GM21529 (cell line): ENCODE results near the gene FRMD4A.
"Not testable (repeated sequence)": the region's sequence is repeated elsewhere in the genome, so short reads cannot be mapped to it uniquely, and the experiment has no call there.

Experiments
- ATAC-seq: cut with Tn5 transposase; IDR thresholded peaks from one replicate; pipeline ENCODE4 v1.9.1; 2021; ENCODE audit not compliant: unreplicated experiment

Gene FRMD4A

DNA sequence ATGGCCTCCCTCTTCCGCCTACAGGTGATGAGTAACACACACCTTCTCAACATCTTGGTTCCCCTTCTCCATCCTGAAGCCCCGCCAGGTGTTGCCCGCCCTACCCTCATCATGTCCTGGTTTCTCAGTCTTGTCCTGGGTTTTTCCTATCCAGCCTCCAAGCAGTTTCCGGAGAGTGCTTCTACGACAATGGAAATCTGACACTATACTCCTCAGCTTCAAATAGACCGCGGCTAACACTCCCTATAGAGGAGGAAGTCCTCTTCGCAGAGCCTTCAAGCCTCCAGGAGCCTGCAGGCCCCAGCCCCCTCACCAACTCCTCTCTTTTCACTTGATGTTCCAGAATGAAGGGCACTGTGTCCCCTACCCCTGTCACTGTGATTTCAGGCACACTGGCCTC is 596.6 kb downstream of the FRMD4A start:
- ATAC-seq = no peak

DNA sequence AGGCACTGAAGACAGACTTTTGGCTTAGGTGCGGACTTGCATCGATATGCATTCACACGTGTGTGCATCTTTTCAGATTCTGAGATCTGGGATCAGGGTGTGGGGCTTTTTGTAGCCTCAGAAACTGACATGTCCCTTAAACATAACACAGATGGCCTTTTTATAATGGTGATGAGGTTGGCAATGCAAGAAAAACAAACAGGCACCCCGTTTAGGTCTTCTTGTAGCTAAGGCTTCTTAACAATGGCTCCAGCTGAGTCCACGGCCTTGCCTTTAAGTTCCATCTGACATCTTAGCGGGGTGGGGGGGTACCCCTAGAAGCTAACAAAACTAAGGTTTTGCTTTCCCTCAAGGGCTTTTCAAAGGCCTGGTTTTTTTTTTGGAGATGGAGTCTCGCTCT is 597.7 kb downstream of the FRMD4A start:
- no peak for ATAC-seq

DNA sequence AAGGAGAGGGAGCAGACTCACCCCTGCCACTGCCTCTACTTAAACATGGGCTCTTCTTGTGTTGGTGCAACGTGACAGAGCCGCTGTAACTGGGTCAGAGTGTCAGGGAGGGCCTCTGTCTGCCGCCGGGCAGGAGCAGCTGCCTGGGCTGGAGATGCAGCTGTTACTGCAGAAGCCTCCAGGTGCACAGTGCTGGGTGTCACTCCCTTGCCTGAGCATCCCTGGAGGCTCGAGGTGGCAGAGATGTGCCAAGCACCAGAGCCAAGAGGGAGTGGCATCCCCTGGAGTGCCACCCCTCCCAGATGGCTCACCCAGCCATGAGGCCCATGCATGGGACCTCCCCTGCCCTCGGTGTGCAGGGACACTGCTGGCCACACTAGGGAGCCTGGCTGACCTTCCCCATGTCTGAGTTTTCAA is 598.3 kb downstream of the FRMD4A start:
- no peak for ATAC-seq

DNA sequence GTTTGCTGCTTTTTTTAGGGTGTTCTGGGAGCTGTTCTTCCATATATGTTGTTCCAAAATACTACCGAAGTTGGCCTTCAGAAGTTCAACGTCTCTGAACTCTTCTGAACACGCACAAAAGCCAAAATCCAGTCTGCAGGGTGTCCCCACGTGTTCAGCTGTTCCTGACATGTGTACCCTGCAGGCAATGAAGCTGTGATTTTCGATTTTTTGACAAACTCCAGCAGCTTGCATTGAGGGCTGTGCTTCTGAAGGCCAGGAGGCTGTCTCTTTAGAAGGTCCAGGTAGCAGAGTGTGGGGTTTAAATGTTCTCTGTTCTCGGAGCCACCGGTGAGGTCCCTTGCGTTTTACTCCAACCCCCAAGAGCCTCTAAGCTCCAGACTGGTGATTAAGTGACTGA is 598.9 kb downstream of the FRMD4A start:
- ATAC-seq = no peak

DNA sequence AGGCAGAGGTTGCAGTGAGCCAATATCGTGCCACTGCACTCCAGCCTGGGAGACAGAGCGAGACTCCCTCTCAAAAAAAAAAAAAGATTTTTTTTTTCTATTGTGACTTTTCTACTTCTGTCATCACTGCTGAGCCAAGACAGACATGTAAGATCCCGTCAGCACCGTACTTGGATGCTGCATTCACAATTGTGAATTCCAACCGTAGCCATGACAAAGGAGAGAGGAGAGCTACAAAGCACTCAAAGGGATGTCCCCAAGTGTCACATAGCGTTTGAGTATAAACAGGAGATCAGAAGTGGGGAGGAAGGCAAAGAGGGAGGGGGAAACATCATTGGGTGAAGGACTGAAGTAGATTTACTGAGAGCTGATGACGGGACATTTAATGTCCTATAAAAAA is 599.8 kb downstream of the FRMD4A start:
- ATAC-seq = no peak

DNA sequence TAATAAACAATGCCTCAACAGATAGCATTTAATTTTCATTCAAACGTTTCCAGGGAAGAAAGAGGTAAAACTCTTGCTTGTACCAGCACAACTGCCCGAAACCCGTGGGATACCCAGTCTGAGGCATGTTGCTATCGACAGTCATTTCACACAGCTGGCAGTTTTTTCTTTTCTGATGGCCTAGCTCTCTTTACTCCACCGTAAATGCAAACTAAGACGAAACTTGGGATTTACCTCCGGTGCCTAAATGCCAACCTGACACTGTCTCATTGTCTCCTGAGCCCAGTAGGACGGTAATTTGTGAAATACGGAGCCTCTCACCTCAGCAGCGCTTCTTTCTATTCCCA is 600.4 kb downstream of the FRMD4A start:
- ATAC-seq = no peak

DNA sequence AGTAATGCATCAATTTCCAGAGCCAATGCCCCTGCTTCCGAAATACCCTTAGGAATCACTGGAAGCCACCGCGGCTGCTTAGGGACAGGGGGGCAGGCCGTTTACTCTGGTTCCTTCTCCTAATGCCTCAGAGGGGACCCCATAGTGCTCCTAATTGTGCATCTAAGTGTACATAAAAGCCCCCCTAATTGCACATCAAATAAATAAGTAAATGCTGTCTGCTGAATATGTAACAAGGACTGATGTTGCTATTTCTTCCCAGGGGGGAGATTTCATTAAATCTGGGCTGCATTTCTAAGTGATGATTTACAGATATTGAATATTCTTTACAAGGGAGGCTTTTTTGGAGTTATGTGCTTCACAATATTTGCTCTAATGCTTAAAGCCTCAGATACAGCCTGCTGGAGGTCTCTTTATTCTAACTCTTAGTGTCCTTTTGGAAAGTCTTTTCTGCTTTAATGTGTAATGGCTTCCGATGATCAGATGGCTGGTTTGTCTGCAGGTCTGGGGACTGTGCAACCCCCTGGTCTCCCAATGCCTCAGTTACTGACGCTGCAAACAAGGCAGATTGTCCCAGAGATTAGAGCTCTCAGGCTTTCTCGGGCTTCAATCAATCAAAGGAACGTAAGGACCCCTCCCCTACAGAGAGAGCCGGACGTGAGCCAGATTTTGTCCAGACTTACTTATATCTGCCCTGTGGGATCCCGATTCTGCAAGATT is 601.0 kb downstream of the FRMD4A start:
- ATAC-seq = no peak

DNA sequence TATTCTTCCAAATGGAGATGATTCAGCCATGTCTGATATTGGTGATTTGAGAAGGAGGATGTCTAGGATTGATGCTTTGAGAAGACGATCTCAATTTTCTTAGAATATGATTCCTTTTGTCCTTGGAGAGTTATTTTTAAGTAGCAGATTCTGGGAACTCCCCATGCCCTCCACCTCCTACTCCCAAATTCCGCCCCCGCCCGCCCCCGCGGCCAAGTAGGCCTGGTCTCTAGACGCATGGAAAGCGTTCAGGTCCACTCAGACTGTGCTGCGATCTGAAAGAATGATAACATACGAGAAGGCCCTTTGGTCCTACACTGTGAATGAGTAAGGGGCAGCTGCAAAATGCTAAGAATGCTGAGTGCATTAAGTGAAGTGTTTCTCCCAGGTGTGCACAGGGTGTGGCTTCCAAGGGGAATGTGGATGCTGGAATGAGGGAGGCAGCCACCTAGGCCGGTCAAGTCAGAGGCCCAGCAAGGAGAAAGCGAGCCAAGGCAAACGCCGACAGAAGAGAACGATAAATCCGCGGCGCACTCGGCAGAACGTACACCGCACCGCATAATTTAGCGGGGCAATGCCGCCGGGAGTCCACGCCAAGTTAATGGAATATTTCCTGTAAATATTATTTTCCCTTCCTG is 601.7 kb downstream of the FRMD4A start:
- no peak for ATAC-seq

DNA sequence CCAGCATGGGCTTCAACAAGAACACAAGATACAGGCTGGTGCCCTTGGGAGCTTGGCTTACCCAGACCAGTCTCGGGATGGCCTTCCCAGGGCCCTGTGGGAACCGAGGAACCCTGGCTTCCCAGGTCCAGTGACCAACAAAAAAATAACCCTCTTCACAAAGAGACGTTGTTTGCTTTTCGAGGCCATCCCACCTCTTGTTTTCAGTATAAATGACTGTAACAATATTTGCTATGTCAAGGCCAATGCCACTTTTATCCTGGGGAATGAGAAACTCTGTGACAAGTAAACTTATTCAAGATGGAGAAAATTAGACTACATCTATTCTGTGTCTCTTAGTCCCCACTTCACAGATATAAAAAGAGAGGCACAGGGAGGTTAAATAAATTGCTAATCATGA is 605.1 kb downstream of the FRMD4A start:
- no peak for ATAC-seq

DNA sequence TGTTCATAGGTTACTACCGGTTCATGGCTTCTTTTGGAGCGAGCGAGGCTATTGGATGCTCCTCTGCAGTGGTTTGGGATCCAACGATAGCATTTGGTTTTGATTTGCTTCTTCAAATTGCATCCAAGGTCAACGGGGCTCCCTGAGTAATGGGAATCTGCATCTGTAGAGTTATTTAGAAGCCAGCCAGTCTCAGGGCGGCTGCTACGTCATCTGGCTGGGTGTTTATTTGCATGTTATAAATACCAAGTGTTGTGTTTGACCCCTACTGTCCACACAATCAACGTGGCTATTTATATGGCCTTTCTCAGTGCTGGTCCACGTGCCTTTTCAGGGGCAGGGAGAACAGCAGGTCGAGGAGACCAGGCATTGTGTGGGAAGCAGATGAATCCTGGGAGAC is 606.2 kb downstream of the FRMD4A start:
- no peak for ATAC-seq

DNA sequence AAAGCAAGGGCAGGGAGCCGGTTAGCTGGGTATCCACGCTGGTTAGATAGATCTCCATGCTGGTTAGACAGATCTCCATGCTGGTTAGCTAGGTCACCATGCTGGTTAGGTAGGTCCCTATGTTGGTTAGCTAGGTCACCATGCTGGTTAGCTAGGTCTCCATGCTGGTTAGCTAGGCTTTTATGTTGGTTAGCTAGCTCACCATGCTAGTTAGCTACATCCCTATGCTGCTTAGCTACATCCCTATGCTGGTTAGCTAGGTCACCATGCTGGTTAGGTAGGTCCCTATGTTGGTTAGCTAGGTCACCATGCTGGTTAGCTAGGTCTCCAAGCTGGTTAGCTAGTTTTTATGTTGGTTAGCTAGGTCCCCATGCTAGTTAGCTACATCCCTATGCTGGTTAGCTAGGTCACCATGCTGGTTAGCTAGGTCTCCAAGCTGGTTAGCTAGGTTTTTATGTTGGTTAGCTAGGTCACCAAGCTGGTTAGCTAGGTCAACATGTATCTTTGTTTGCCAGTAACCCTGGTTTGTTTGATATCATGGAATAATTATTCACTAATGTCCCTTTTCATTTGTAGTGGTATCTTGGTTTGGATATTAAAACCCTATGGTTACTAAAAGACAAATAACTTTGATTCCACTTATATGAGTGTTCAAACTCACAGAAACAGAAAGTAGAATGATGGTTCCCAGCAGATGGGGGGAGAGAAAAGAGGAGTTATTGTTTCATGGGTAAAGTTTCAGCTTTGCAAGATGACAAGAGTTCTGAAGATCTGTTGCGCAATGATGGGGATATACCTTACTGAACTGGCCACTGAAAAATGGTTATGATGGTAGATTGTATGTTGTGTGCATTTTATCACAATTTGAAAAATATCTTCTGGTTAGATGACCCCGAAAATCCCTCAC is 607.7 kb downstream of the FRMD4A start:
- ATAC-seq = no peak

DNA sequence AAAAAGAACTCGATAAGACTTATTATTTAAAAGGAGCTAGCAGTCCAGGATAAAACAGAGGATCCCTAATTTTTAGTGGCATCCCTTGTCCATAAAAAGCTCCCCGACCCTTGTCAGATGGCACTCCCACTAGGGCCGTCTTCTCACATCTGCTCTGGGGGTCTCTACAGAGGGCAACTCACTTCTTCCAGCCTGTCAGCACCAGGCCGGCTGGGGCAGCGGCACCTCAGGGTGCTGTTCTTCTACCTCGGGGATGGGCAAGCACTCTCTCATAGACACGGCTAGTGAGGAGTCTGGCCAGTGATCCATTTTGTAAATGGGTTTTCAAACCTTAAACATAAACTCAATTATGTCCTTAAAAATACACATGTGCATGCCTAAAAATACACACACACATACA is 609.2 kb downstream of the FRMD4A start:
- no peak for ATAC-seq

DNA sequence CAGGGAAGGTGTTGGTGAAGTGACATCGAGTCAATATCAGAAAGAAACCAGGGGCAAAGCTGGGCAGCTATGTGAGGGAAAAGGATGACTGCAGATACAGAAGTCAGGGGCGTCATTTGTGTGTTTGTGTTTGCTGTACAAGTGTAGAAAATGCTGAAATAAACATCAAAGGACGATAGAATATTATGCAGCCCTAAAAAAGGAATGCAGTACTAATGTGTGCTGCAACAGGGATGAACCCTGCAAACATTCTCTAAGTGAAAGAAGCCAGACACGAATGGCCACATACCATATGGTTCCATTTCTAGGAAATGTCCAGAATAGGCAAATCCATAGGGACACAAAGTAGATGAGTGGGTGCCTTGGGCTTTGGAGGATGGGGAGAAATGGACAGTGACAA is 610.0 kb downstream of the FRMD4A start:
- ATAC-seq = no peak

DNA sequence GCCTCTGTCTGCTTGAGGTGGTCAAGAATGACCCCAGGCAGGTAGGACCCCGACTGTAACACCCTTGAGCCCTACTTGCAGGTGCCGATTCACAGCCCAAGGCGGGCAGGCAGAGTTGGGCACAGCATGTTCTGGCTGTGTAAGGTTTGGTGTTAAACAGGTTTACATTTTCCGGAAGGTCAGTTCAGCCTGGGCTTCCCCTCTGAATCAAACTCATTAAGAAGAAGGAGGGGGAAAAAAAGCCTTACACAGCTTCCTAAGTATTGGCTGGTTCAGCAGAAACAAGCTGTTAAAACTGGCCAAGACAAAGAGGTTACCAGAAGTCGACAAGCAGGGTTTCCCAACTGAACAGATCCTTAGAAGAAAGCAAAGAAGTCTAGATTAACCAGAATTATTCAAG is 611.3 kb downstream of the FRMD4A start:
- ATAC-seq = no peak

DNA sequence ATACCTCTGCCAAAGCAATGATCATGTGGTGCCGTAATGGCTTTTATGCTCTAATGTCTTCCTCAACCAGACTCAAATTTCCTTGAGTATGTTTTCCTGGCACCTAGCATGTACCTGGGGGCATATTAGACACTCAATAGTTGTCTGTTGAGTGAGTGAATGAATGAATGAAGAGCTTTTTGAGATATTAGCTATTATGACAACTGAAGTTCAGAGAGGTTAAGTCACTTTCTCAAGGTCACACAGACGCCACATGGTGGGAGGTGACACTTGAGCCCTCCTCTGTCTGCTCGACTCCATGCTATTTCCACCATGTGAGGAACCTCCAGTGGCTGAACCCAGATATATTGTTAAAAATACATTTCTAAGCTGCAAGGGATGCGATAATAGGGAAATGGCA is 611.9 kb downstream of the FRMD4A start:
- ATAC-seq = no peak

DNA sequence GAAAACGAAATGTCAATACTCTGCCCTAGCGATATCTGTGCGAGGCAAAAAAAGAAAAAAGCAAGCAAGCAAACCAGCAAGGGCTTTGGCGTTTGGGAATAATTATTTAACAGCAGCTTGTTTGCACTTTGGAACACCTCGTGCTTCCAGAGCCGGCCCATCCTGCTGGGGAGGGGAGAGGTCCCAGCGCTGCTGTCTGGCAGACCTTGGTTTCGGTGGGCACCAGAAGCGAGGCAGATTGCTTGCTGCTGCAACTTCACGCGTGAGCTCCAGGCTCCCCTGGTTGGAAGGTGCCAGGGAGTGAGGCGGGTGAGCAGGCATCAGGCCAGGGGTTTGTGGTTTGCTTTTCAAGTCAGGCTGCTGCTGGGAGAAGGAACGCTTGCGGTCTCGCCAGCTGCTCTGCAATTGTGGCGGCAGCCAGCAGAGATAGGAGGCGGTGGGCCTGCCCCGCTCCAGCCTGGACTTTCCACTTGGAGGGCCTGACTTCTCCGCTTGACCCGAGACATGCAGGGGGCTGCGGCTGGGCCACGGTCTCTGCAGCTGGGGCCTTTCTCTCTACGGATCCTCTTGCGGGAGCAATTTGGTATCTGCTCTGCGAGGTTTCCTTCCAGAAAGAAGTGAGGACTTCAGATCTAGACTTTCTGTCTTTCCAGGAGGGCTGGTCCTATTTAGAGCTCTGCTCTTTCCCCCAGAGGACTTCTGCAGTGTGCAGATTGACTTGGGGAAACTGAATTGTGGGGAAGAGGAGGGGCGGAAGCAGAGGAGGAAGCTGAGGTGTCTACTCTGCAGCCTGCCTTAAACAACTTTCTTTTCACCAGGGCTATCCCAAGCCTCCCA is 612.6 kb downstream of the FRMD4A start:
- ATAC-seq = peak; percentile 39

DNA sequence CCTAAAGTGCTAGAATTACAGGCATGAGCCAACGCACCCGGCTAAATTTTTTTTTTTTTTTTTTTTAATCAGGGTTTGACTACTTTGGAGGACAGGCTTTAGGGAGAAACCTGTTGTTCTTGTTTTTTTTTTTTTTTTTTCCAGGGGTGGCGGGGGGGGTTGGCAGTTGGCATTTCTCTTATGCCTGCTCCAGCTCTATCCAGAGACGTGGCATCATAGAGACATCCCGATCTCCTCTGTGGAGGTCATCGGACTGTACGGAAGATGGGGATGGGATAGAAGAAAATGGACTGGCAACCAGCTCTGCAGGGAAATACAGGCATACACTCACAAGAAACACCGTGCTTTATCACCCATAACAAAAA is 613.2 kb downstream of the FRMD4A start:
- no peak for ATAC-seq

DNA sequence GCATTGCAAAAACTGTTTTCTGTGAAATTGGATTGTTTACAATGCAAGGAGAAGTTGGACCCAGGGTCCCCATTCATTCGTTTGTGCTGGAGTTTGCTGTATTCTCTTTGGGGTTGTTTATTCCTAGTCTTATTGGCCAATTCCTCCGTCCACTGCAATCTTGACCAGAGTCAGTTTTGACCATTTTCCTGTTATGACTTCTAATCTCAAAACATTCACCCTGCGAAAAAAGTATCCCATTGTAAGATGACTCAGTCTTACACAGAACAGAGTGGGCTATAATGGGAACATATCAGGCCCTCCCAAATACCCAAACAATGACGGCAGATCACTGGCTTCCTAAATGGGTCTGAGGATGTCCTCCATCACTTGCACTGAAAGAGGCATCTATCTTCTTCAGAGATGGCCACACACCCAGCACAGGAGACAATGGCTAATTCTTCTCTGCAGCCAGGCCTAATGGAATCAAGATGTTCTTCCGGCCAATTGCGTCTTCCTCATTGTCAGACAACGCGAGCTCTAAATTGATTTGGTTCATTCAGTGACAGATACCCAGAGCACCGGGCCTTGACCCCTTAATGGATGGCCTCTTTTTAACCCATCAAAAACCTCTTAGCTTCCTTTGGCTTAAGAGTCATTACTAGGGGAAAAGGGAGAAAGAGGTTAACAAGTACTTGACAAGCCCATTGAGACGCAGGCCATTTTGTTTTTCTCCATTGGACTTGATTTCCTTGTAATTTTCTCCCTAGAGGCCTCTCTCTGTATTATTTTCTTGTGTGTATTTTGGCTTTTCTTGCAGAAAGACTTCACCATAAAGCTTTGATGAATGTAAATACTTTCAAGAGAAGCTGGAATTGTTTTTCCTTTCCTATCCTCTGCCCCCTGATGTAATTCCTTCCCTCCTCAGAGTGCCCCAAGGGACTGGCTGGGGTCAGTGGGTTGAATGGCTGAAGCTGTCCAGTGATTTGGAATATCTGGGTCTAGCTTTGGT is 614.3 kb downstream of the FRMD4A start:
- ATAC-seq = no peak

DNA sequence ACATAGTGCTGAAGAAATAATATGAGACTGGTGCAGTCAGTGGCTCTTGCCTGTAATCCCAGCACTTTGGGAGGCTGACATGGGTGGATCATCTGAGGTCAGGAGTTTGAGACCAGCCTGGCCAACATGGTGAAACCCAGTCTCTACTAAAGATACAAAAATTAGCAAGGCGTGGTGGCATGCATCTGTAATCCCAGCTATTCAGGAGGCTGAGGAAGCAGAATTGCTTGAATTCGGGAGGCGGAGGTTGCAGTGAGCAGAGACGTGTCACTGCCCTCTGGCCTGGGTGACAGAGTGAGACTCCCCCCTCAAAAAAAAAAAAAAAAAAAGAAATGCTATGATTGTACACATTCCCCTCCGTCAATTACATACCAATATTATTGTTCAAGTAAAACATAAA is 615.1 kb downstream of the FRMD4A start:
- ATAC-seq = not testable (repeated sequence)

DNA sequence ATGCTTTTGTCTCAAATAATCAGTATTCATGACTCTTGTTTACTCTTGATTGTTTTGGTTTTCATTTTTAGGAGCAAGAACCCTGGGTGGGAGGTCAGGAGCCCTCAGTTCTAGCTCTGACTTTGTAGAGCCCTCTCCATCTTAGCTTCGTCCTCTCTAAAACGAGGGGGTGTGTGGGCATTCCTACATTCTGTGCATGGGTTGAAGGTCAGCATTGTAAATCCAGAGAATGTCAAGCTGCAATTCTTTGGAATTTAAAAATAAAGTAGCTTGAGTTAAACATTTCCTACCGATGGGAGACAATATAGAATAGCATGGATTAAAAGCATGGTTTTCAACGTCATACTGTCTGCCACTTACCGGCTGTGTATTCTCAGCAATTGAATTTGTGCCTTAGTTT is 615.6 kb downstream of the FRMD4A start:
- ATAC-seq = no peak
